Activated gamma-delta T cell treated with anti-CD3 and anti-CD28 coated beads, Interleukin-2, amount 50 U/mL, for 16 hours (primary cell): ENCODE measurements around the gene TP73.
A peak's percentile ranks its signal among the peaks of the same experiment; 100 is the strongest.
"Not testable (repeated sequence)": the region's sequence is repeated elsewhere in the genome, so short reads cannot be mapped to it uniquely, and the experiment has no call there.

Experiments used
- DNase-seq: peaks from one replicate; pipeline ENCODE4 v3.0.0-alpha.2; 2020; ENCODE audit warnings: low read depth

The TP73 gene

GRCh38 chr1:3618881-3619671, 33.2 kb upstream of the TP73 start:
- peak; percentile 70 for DNase-seq

GRCh38 chr1:3620708-3621107, 31.6 kb upstream of the TP73 start:
- DNase-seq: no peak

- DNase-seq: not testable (repeated sequence)
These were observed 31.1 kb upstream of the TP73 start for GRCh38 chr1:3621151-3621671.

DNA sequence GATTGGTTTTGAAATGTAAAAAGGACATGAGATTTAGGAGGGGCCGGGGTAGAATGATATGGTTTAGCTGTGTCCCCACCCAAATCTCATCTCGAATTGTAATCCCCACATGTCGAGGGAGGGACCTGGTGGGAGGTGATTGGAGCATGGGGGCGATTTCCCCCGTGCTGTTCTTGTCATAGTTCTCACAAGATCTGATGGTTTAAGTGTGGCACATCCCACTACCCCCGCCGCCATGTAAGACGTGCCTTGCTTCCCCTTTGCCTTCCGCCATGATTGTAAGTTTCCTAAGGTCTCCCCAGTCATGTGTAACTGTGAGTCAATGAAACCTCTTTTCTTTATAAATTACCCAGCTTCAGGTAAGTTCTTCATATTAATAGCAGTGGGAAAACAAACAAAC, 30.2 kb upstream of the TP73 start:
- DNase-seq: not testable (repeated sequence)

DNA sequence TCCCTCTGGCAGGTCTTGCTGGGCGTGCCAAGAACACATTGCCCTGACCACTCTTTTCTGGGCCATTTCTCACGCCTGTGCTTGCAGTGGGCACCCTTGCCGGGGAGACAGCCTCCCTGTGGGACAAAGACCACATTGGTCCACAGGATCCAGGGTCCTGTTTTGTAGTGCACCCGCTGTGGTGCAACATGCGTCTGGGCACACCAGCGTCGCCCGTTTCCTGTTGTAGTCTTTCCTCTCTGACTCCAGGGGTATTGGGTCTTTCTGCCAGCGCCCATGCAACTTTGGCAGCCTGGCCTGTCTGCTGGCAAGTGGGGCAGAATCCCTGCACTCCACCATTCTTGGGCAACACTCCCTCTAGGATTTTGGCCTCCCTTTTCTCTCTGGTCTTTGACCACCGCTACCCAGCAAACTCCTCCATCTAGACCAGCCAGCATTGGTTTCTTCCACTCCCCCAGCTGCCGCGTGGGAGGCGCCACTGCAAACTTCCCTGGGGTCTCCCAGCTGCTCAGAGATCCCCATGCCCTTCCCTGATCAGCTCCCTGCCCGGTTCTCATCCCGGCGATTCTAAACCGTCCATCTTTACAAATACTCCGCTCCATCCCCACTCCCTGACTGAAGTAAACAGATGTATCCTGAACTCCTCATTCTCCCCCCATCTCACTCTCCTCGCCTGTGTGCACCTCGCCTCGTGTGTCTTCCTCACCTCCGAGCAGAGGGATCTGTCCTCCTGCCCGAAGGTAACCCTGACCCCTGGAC, 28.7 kb upstream of the TP73 start:
- no peak for DNase-seq

DNA sequence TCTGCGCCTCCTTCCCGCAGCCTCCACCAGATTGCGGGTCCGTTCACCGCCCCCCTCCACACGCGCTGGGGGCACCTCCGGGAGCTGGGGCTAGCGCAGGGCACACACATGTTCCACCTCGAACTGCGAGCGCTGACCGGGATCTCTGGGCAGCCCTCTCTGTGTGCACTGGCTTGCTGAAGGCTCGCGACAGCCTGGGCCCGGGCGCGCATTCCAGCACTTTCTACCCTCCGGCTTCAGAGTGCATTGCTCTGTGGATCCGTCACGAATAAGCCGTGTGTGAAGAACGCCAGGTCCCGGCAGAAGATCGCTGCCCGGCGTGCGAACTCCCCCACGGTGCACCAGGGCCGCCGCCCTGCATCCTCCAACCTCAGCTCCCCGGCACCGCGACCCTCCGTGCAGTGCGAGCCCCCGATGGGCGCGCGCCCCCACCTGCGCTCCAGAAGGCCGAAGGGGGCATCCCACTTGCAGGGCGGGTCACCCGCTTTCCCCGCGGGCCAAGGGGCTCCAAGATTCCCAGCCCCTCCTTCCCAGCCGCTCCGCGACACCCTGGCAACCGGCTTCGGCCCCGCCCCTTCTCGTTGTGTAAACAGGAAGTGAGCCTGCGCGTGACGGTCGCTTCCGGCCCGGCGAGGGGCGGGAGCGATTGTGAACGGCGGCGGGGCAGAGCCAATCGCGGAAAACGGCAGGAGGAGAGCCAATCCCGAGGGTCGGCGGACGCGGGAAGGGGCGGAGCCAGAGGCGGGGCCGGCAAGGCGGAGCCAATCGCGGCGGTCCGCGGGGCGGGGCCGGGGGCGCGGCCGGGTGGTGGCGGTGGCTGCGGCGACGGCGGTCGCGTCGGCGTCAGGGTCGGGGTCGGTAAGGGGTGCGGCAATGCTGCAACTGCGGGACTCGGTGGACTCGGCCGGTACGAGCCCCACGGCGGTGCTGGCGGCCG, 27.8 kb upstream of the TP73 start, which contains the start of gene TPRG1L:
TPRG1L (plus strand) TSS at position 816 of the 937 bp plus-strand sequence; CDS start at position 874, 58 bp downstream.
- DNase-seq: peak; percentile 97

GRCh38 chr1:3625151-3625907, 27.0 kb upstream of the TP73 start:
- DNase-seq: peak; percentile 8

DNA sequence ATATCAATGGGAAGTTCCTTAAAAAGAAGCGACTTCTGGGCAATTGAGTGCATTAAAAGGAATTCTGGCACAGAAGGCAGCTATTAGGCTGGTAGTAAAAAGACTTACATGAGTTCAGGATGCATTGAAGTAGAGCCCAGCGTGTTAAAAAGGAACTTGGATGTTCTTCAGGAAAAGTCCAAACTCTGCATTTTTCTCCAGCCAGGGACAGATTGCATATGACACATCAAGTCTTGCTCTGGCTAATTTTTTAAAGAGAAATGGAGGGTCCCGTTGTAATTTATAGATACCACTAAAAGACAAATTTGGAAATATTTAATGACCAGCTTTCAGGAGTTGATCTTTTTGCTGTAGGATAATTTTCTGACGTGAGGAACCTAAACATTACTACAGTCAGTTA, 26.3 kb upstream of the TP73 start:
- no peak for DNase-seq

- no peak for DNase-seq
These were observed 24.6 kb upstream of the TP73 start for GRCh38 chr1:3627515-3628253.

GRCh38 chr1:3628445-3628844, 23.9 kb upstream of the TP73 start:
- DNase-seq: no peak

DNA sequence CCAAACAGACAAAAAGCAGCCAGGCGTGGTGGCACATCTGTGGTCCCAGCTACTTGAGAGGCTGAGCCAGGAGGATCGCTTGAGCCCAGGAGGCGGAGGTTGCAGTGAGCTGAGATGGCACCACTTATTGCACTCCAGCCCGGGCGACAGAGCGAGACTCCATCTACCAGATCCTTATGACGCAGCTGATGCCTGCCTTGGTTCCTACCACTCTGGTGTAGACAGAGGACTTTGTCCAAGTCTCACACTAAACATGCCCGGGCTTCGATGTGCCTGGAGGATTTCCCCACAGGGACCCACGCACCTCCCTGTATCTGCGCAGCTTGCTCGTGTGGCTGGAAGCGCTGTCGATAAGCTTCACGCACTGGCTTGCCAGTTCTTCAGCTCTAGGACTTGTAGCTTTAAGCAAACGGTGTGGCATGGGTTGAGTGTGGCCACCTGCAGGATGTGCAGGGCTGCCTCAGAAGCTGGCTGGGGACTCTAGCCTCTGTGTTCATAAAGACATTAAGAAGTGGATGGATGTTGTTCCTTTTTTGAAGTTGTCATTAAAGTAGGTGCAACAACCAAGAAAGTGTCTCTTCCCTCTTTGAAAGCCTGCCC, 22.7 kb upstream of the TP73 start:
- no peak for DNase-seq

DNA sequence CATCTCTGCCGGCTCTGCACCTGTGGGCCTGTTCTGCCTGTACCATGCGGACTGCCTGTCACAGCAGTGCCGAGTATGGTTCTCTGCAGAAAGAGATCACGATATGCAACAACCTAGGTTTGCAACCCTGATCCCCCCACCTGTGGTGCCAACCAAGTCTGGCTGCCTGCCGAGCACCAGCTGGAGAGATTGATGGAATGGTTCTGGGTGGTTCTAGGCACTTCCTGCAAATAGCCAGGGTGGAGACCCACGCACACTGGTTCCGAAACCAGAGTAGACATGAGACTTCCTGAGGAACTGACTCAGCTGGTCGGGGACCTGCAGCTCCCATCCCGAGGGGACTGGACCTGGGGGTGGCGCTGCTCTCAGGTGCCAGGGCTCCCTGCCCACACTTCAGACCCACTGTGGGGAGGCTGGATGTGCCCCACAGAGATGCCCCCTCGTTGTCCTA, 22.1 kb upstream of the TP73 start:
- DNase-seq: no peak

GRCh38 chr1:3630914-3631313, 21.4 kb upstream of the TP73 start:
- no peak for DNase-seq

GRCh38 chr1:3631320-3632260, 20.7 kb upstream of the TP73 start:
- no peak for DNase-seq

DNA sequence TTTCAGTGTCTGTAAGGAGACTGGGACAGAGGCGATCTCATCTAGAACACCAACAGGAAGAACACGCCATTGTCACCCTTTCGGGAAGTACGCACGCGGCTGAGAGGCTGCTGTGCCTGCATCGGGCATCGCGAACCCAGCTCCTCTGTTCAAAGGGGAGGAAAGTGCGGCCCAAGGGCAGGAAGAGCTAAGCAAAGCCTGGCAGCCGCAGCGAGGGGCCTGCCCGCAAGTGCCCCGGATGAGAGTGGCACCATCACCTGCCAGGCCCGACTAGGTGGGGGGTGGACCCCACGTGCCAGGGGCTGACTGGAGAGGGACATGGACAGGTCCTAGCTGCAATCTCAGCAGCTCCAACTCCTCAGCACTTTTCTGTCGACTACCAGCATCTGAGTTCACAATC, 20.0 kb upstream of the TP73 start:
- DNase-seq: no peak

- no peak for DNase-seq
These were observed 19.5 kb upstream of the TP73 start for GRCh38 chr1:3632716-3633343.

DNA sequence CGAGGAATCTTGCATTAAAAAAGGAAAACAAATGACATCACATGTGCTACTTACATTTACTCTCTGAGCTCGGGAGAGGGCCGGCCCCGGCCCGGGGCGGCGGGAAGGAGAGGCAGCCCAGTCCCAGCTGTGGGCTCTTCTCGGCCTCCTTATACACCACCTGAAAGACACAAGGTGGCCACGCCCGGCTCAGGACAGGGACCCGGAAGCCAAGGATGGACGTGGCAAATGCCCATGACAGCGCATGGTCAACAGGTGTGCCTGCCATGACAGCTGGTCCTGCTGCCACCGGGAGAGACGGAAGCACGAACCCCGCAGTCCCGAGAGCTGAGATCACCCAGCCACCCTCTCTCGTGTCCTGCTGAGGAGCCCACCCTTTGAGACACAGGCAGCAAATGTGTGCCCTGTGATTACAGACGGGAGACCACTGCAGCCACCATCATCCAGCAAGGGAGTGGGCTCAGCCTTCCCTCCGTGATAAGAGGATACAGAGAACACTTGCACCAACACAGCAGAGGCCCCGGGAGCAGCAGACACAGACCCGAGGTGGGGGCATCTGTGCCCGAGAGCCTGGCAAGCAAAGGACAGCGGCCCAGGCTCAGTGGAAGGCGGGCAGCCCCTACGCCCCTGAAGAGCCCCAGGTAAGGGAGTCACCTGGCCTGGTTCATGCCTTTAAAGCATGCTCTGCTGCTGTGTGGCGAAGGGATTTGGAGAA, 18.8 kb upstream of the TP73 start:
- DNase-seq: no peak
